Caco-2 (cell line): ENCODE results near the gene SLC22A17. TPM values are rescaled to one million over a fixed set of nuclear protein-coding genes. Genes with fewer than 3 reads are reported as not detected.
A peak's percentile ranks its signal among the peaks of the same experiment; 100 is the strongest.

ENCODE experiments used
- BruUV-seq: library from RNA; stranded (reverse); fragments of 400-500 nt; replicated peaks from 2 replicates; lab custom pipeline; 2021; lab: Mats Ljungman, UMichigan
- CTCF ChIA-PET: fragments of 300-600 bp; sonication (Branson Sonifier 250); formaldehyde crosslinking; loops from one replicate; lab custom pipeline; 2022; ENCODE audit warnings: antibody characterized with exemption; lab: Charles Lee
- POLR2A ChIA-PET: fragments of 300-600 bp; sonication (Branson Sonifier 250); formaldehyde crosslinking; loops from one replicate; lab custom pipeline; 2022; ENCODE audit warnings: antibody characterized with exemption; lab: Charles Lee
- DNase-seq, 2 experiments: peaks; one replicate each; pipeline versions ENCODE4 v3.0.0 to v3.0.0-alpha.2; 2020 to 2022
- H3K27me3 ChIP-seq: replicated peaks from 2 replicates; pipeline ENCODE4 v1.6.0; 2011; ENCODE audit warnings: low read length; ENCODE audit not compliant: control insufficient read depth, insufficient read depth
- H3K36me3 ChIP-seq: 2 replicates; pipeline ENCODE4 v1.5.1; 2011; ENCODE audit warnings: low read length; ENCODE audit not compliant: control insufficient read depth, insufficient read depth
- H3K4me1 ChIP-seq: fragments of 250-450 bp; sonication (Bioruptor Pico); 2 replicates; pipeline ENCODE4 v1.5.1; 2020; ENCODE audit warnings: mild to moderate bottlenecking
- H3K4me3 ChIP-seq: 2 replicates; pipeline ENCODE4 v1.5.1; 2011; ENCODE audit warnings: low read depth, mild to moderate bottlenecking, control low read depth, low read length
- H3K9me3 ChIP-seq: fragments of 250-450 bp; sonication (Bioruptor Pico); 2 replicates; pipeline ENCODE4 v1.5.1; 2020; ENCODE audit warnings: mild to moderate bottlenecking, moderate library complexity
- H3K27ac Mint-ChIP-seq: one replicate; pipeline ENCODE4 v1.8.0; 2022; ENCODE audit warnings: mixed read lengths; ENCODE audit not compliant: unreplicated experiment
- H3K27me3 Mint-ChIP-seq: one replicate; pipeline ENCODE4 v1.8.0; 2022; ENCODE audit warnings: mixed read lengths; ENCODE audit not compliant: insufficient read depth, unreplicated experiment
- H3K36me3 Mint-ChIP-seq: one replicate; pipeline ENCODE4 v1.8.0; 2022; ENCODE audit warnings: mild to moderate bottlenecking, mixed read lengths; ENCODE audit not compliant: insufficient read depth, unreplicated experiment
- H3K4me1 Mint-ChIP-seq: one replicate; pipeline ENCODE4 v1.8.0; 2022; ENCODE audit warnings: low read depth, mixed read lengths; ENCODE audit not compliant: unreplicated experiment
- H3K4me3 Mint-ChIP-seq: one replicate; pipeline ENCODE4 v1.8.0; 2022; ENCODE audit warnings: mild to moderate bottlenecking, moderate library complexity, mixed read lengths; ENCODE audit not compliant: unreplicated experiment
- H3K9me3 Mint-ChIP-seq: one replicate; pipeline ENCODE4 v1.8.0; 2022; ENCODE audit warnings: mixed read lengths; ENCODE audit not compliant: unreplicated experiment
- CTCF ChIP-seq, 2 experiments: fragments of 200-600 bp in 1 of 2; IDR thresholded peaks; 1 replicate in 1 of 2; 2 replicates in 1 of 2; pipeline versions ENCODE4 v1.5.1 to v1.8.0; 2011 to 2022; ENCODE audit warnings: antibody characterized with exemption in 1 of 2, control low read depth in 1 of 2, inconsistent platforms in 1 of 2, low read depth in 1 of 2, low read length in 1 of 2, mild to moderate bottlenecking in 1 of 2, moderate library complexity in 1 of 2; ENCODE audit not compliant: insufficient read depth in 1 of 2, severe bottlenecking in 1 of 2, unreplicated experiment in 1 of 2
- intact Hi-C: fragments of 100-400 bp; cut with micrococcal nuclease; formaldehyde crosslinking; loops from one replicate; pipeline ENCODE4 v1.10.0; 2022; ENCODE audit not compliant: unreplicated experiment
- total RNA-seq: library from RNA; stranded (reverse); gene quantifications from 2 replicates; pipeline ENCODE4 v1.2.3, GENCODE V29; 2022

SLC22A17 gene
- total RNA-seq, 1 experiment from 2014 or later, result 3.1 TPM

- H3K27me3 ChIP-seq, result no peaks in the 10 kb centered on the region
- peaks cover 22% of the 10 kb centered on the region for H3K36me3 Mint-ChIP-seq
- H3K27ac Mint-ChIP-seq, result peak overlapping the region; percentile 90
- intact Hi-C loops, result loop anchor here (1.0 to 5.0 kb wide), 3 partner anchors 16 to 180 kb away; partner anchors contain the start of genes HOMEZ and PABPN1
- DNase-seq, result no peak
- H3K4me1 ChIP-seq, result peaks cover 19% of the 10 kb centered on the region; the same call in 1 of the 2 replicates
- no peaks in the 10 kb centered on the region for H3K9me3 Mint-ChIP-seq
- H3K27me3 Mint-ChIP-seq, result no peaks in the 10 kb centered on the region
- H3K4me3 ChIP-seq, result peak overlapping the region; percentile 66
- peak overlapping the region; percentile 100 for H3K4me3 Mint-ChIP-seq
- H3K9me3 ChIP-seq, result no peaks in the 10 kb centered on the region
- CTCF ChIA-PET, result interaction anchor here (2.1 to 2.4 kb wide), 3 partner anchors 15 to 78 kb away, joined by 9 to 19 read pairs (median 15); partner anchors contain the start of genes HOMEZ and PABPN1
- no TSS peak for BruUV-seq
- POLR2A ChIA-PET, result interaction anchor here (1.5 to 3.9 kb wide), 2 partner anchors 16 to 19 kb away, joined by 12 to 39 read pairs; partner anchors contain the start of genes HOMEZ and PABPN1
- no peak for TF ChIP-seq CTCF (IDR thresholded peaks at IDR 0.05; ENCODE audit: insufficient read depth in 1 of 2, low read depth in 1 of 2, low read length in 1 of 2, severe bottlenecking in 1 of 2, unreplicated experiment in 1 of 2)
- H3K36me3 ChIP-seq, result no peaks in the 10 kb centered on the region
- H3K4me1 Mint-ChIP-seq, result peaks cover 7% of the 10 kb centered on the region
These were observed 50.8 kb downstream of the SLC22A17 start for GRCh38 chr14:23301969-23302289.

GRCh38 chr14:23301288-23301968 is 51.3 kb downstream of the SLC22A17 start:
- Mint-ChIP-seq H3K27ac (peak overlapping the region; percentile 90), H3K4me3 (peak overlapping the region; percentile 100), H3K4me1 (peaks cover 7% of the 10 kb centered on the region), H3K27me3 (no peaks in the 10 kb centered on the region), H3K9me3 (no peaks in the 10 kb centered on the region), H3K36me3 (peaks cover 22% of the 10 kb centered on the region)
- BruUV-seq, result no TSS peak
- Histone ChIP-seq H3K27me3 (no peaks in the 10 kb centered on the region), H3K4me3 (peak overlapping the region; percentile 71), H3K4me1 (peaks cover 18% of the 10 kb centered on the region; the same call in 1 of the 2 replicates), H3K36me3 (no peaks in the 10 kb centered on the region), H3K9me3 (no peaks in the 10 kb centered on the region)
- POLR2A ChIA-PET, result interaction anchor here (1.5 to 3.9 kb wide), 2 partner anchors 16 to 20 kb away, joined by 12 to 39 read pairs; partner anchors contain the start of genes HOMEZ and PABPN1
- TF ChIP-seq CTCF (IDR thresholded peaks at IDR 0.05; ENCODE audit: insufficient read depth in 1 of 2, low read depth in 1 of 2, low read length in 1 of 2, severe bottlenecking in 1 of 2, unreplicated experiment in 1 of 2), result peak; percentile 66 to 74
- intact Hi-C loops, result loop anchor here (1.0 to 5.0 kb wide), 3 partner anchors 15 to 179 kb away; partner anchors contain the start of genes HOMEZ and PABPN1
- DNase-seq, result peak; percentile 97 to 99
- CTCF ChIA-PET, result interaction anchor here (0.7 to 2.4 kb wide), 7 partner anchors 10 to 78 kb away, joined by 3 to 19 read pairs (median 4); partner anchors contain the start of genes HOMEZ, PABPN1 and RNF212B

- H3K4me3 ChIP-seq, result peak overlapping the region; percentile 71
- ChIA-PET POLR2A (interaction anchor here (1.5 to 3.9 kb wide), 2 partner anchors 15 to 20 kb away, joined by 12 to 39 read pairs; partner anchors contain the start of genes HOMEZ and PABPN1), CTCF (interaction anchor here (0.7 to 2.4 kb wide), 7 partner anchors 10 to 79 kb away, joined by 3 to 19 read pairs (median 4); partner anchors contain the start of genes HOMEZ, PABPN1 and RNF212B)
- peaks cover 18% of the 10 kb centered on the region; the same call in 1 of the 2 replicates for H3K4me1 ChIP-seq
- H3K36me3 ChIP-seq, result no peaks in the 10 kb centered on the region
- H3K9me3 ChIP-seq, result no peaks in the 10 kb centered on the region
- intact Hi-C loops, result loop anchor here (1.0 to 5.0 kb wide), 3 partner anchors 14 to 178 kb away; partner anchors contain the start of genes HOMEZ and PABPN1
- no peaks in the 10 kb centered on the region for H3K27me3 Mint-ChIP-seq
- no peaks in the 10 kb centered on the region for H3K27me3 ChIP-seq
- TSS peak; percentile 57 for BruUV-seq
- H3K9me3 Mint-ChIP-seq, result no peaks in the 10 kb centered on the region
- peak overlapping the region; percentile 90 for H3K27ac Mint-ChIP-seq
- H3K36me3 Mint-ChIP-seq, result peaks cover 22% of the 10 kb centered on the region
- TF ChIP-seq CTCF (IDR thresholded peaks at IDR 0.05; ENCODE audit: insufficient read depth in 1 of 2, low read depth in 1 of 2, low read length in 1 of 2, severe bottlenecking in 1 of 2, unreplicated experiment in 1 of 2), result no peak
- H3K4me1 Mint-ChIP-seq, result peaks cover 7% of the 10 kb centered on the region
- peak in 1 of 2 experiments; percentile 29 for DNase-seq
- peak overlapping the region; percentile 100 for H3K4me3 Mint-ChIP-seq
These were observed 51.9 kb downstream of the SLC22A17 start for GRCh38 chr14:23300687-23301223.
